ENCODE results near the gene RPUSD1. TPM values are rescaled to one million over a fixed set of nuclear protein-coding genes. Genes with fewer than 3 reads are reported as not detected.
"Not testable (repeated sequence)": the region's sequence is repeated elsewhere in the genome, so short reads cannot be mapped to it uniquely, and the experiment has no call there.

RPUSD1 gene
- total RNA-seq, 5 donors from 2014 or later (not counting 1 experiment from before 2014, with no cell fraction given), result 16.0 to 35.3 (median 34.5) TPM

DNA sequence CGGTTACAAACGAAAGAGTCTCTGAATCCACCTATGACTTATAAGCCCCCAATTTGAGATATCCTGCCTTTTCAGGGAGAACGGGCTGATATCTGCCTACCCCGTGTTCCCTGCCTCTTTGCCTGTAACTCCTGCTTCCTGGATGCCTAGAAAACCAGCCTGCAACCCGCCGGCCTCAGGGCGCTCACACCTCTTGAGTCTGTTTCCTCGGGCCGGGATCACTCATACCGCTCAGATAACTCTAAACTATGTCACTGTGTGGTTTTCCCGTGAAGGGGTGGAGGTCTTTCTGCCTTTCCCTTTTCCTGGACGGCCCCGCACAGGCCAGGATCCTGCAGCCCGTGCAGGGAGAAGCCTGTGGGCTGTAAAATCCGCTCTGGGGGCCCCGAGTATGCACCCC lies 10.4 kb downstream of the RPUSD1 start:
- ATAC-seq (replicated peaks in 1 of 4) (no peak), DNase-seq (no peak)
- ChIA-PET POLR2A (no interaction called here), CTCF (no interaction called here)
- no peak overlapping the region for H3K4me3 ChIP-seq (ENCODE audit: control insufficient read depth in 1 of 2, extremely low read depth in 1 of 2, low read length in 1 of 2)
- H3K27ac Mint-ChIP-seq, result peak overlapping the region in 1 of 2 donors; percentile 67
- H3K4me3 Mint-ChIP-seq, result no peak overlapping the region
- H3K36me3 ChIP-seq (ENCODE audit: control insufficient read depth in 2 of 2, extremely low read depth in 1 of 2, insufficient read depth in 1 of 2, low read length in 1 of 2), result no peaks in the 10 kb centered on the region
- no peaks in the 10 kb centered on the region for H3K36me3 Mint-ChIP-seq
- H3K9me3 ChIP-seq, result no peaks in the 10 kb centered on the region
- no peak overlapping the region for H3K27ac ChIP-seq (ENCODE audit: low read length)
- H3K9me3 Mint-ChIP-seq, result no peaks in the 10 kb centered on the region
- no peaks in the 10 kb centered on the region for H3K4me1 Mint-ChIP-seq
- no peaks in the 10 kb centered on the region for H3K4me1 ChIP-seq (ENCODE audit: control insufficient read depth in 1 of 2, extremely low read depth in 1 of 2, insufficient read depth in 2 of 2, low read length in 2 of 2)
- 16% methylated on average over 7 of the region's 16 CpGs for WGBS (ENCODE audit: insufficient coverage)
- H3K27me3 ChIP-seq (replicated peaks in 1 of 2; ENCODE audit: control insufficient read depth in 2 of 2, extremely low read depth in 1 of 2, insufficient read depth in 2 of 2, low read length in 1 of 2), result peaks cover 0 to 63% of the 10 kb centered on the region in 2 experiments
- H3K27me3 Mint-ChIP-seq, result peaks cover 7% of the 10 kb centered on the region in 2 donors

DNA sequence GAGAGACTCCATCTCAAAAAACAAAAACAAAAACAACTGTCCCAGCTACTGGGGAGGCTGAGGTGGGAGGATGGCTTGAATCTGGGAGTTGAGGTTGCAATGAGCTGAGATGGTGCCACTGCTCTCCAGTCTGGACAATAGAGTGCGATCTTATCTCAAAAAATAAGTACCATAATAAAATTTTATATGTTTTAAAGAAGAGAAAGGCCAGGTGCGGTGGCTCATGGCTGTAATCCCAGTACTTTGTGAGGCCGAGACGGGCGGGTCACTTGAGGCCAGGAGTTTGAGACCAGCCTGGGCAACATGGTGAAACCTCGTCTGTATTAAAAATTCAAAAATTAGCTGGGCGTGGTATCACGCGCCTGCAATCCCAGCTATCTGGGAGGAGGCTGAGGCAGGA lies 11.4 kb downstream of the RPUSD1 start:
- DNase-seq (no peak), ATAC-seq (replicated peaks in 1 of 4) (no peak)
- CTCF ChIA-PET, result no interaction called here
- H3K27ac ChIP-seq (ENCODE audit: low read length), result no peak overlapping the region
- POLR2A ChIA-PET, result no interaction called here
- H3K36me3 Mint-ChIP-seq, result no peaks in the 10 kb centered on the region
- 87% methylated on average over 3 of the region's 9 CpGs for WGBS (ENCODE audit: insufficient coverage)
- H3K4me3 Mint-ChIP-seq, result no peak overlapping the region
- no peaks in the 10 kb centered on the region for H3K36me3 ChIP-seq (ENCODE audit: control insufficient read depth in 2 of 2, extremely low read depth in 1 of 2, insufficient read depth in 1 of 2, low read length in 1 of 2)
- no peaks in the 10 kb centered on the region for H3K9me3 ChIP-seq
- H3K27me3 ChIP-seq (replicated peaks in 1 of 2; ENCODE audit: control insufficient read depth in 2 of 2, extremely low read depth in 1 of 2, insufficient read depth in 2 of 2, low read length in 1 of 2), result peaks cover 0 to 56% of the 10 kb centered on the region in 2 experiments
- peaks cover 7% of the 10 kb centered on the region in 2 donors for H3K27me3 Mint-ChIP-seq
- no peaks in the 10 kb centered on the region for H3K9me3 Mint-ChIP-seq
- H3K27ac Mint-ChIP-seq, result no peak overlapping the region
- no peaks in the 10 kb centered on the region for H3K4me1 ChIP-seq (ENCODE audit: control insufficient read depth in 1 of 2, extremely low read depth in 1 of 2, insufficient read depth in 2 of 2, low read length in 2 of 2)
- no peak overlapping the region for H3K4me3 ChIP-seq (ENCODE audit: control insufficient read depth in 1 of 2, extremely low read depth in 1 of 2, low read length in 1 of 2)
- no peaks in the 10 kb centered on the region for H3K4me1 Mint-ChIP-seq

DNA sequence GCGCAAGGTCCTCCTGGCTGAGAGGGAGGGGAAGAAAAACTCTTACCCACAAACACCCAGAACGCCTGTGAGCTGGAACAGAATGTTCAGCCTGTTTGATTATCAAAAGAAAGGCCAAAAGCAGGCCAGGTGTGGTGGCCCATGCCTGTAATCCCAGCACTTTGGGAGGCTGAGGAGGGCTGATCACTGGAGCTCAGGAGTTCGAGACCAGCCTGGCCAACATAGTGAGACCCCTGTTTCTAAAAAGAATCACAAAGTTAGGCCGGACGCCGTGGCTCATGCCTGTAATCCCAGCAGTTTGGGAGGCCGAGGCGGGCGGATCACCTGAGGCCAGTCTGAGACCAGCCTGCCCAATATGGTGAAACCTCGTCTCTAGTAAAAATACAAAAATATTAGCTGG lies 11.9 kb downstream of the RPUSD1 start:
- H3K36me3 Mint-ChIP-seq; ATAC-seq (replicated peaks in 1 of 4); CTCF ChIA-PET; H3K4me1 ChIP-seq (ENCODE audit: control insufficient read depth in 1 of 2, extremely low read depth in 1 of 2, insufficient read depth in 2 of 2, low read length in 2 of 2); H3K9me3 Mint-ChIP-seq; H3K27ac Mint-ChIP-seq; H3K36me3 ChIP-seq (ENCODE audit: control insufficient read depth in 2 of 2, extremely low read depth in 1 of 2, insufficient read depth in 1 of 2, low read length in 1 of 2); H3K27me3 Mint-ChIP-seq; DNase-seq; H3K4me3 Mint-ChIP-seq; H3K9me3 ChIP-seq; H3K27ac ChIP-seq (ENCODE audit: low read length); H3K4me1 Mint-ChIP-seq; POLR2A ChIA-PET; H3K4me3 ChIP-seq (ENCODE audit: control insufficient read depth in 1 of 2, extremely low read depth in 1 of 2, low read length in 1 of 2): not testable (repeated sequence)
- H3K27me3 ChIP-seq (replicated peaks in 1 of 2; ENCODE audit: control insufficient read depth in 2 of 2, extremely low read depth in 1 of 2, insufficient read depth in 2 of 2, low read length in 1 of 2), result peaks cover 0 to 50% of the 10 kb centered on the region in 2 experiments
- WGBS (ENCODE audit: insufficient coverage), result 60% methylated on average over 1 of the region's 10 CpGs

DNA sequence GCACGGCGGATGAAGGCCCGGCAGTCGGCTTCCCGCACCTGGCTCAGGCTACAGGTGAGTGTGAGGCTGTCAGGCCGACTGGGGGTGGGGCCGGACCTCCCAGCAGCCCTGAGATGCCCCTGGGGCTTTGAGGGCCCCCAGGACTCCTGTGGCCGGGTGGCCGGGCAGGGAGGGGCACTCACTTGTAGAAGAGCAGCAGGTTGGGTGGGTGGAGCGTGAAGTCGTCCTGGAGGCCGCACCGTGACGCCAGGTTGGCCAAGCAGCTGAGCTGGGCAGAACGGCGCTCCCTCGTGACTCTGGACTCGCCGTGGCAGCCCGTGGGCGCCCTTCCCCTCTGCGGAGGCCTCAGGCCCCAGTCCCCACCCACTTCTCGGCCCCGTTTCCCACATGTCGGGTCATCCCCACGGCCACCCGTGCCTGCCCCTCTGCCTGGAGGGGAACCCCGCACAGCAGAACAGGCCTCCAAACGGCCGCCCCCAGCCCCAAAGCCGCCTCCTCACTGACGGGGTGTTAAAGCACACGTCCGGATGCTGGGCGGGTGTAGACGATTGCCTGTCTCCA lies 12.9 kb downstream of the RPUSD1 start:
- CTCF ChIA-PET, result no interaction called here
- Histone ChIP-seq H3K27ac (ENCODE audit: low read length) (no peak overlapping the region), H3K4me1 (ENCODE audit: control insufficient read depth in 1 of 2, extremely low read depth in 1 of 2, insufficient read depth in 2 of 2, low read length in 2 of 2) (no peaks in the 10 kb centered on the region), H3K36me3 (ENCODE audit: control insufficient read depth in 2 of 2, extremely low read depth in 1 of 2, insufficient read depth in 1 of 2, low read length in 1 of 2) (no peaks in the 10 kb centered on the region), H3K4me3 (ENCODE audit: control insufficient read depth in 1 of 2, extremely low read depth in 1 of 2, low read length in 1 of 2) (no peak overlapping the region), H3K9me3 (no peaks in the 10 kb centered on the region), H3K27me3 (replicated peaks in 1 of 2; ENCODE audit: control insufficient read depth in 2 of 2, extremely low read depth in 1 of 2, insufficient read depth in 2 of 2, low read length in 1 of 2) (peaks cover 0 to 48% of the 10 kb centered on the region in 2 experiments)
- Mint-ChIP-seq H3K9me3 (no peaks in the 10 kb centered on the region), H3K4me3 (no peak overlapping the region), H3K27me3 (peaks cover 3 to 11% of the 10 kb centered on the region in 2 donors), H3K36me3 (no peaks in the 10 kb centered on the region), H3K4me1 (no peaks in the 10 kb centered on the region), H3K27ac (no peak overlapping the region)
- no peak for ATAC-seq (replicated peaks in 1 of 4)
- POLR2A ChIA-PET, result no interaction called here
- WGBS (ENCODE audit: insufficient coverage), result 77% methylated on average over 28 of the region's 36 CpGs
- DNase-seq, result no peak

DNA sequence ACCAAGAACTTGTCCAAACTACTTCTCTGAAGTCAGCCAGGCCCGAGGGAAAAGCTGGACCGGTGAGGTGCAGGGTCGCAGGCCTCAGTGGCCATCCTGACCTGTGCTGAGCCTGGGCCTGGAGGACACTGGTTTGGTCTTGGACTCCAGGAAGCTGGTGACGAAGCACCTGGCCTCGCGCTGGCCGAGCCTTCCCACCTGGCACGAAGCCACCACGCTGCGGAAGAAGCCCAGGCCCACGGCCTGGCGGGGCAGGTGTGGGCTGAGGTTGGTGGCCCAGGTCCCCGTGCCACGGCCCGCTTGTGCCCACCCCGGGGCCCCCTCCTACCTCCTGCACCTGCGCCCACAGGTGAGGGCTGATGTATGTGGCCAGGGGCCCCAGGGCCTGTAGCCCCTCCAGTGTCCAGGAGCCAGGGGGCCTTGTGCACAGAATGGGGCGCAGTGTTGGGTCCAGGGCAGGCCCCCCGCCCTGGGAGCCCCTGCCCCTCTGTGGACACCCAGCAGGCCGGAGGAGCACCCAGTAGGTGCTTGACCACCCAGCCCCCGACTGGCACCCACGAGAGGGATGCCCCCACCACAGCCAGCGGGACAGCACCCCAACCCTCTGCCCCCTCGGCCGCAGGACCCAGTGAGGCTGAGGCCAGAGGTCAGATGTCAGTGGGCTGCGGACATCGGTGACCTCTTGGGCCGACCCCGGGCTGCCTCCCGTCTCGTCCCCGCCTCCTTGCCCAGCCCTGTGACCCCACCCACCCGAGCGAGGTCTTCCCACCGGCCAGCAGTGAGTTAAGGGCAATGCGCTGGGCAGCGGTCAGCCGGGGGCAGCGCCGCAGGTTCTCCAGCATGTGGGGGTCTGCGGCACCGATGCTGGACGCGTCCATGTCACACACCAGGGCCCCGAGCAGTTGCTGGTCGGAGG lies 13.8 kb downstream of the RPUSD1 start:
- Histone ChIP-seq H3K27ac (ENCODE audit: low read length) (no peak overlapping the region), H3K4me3 (ENCODE audit: control insufficient read depth in 1 of 2, extremely low read depth in 1 of 2, low read length in 1 of 2) (no peak overlapping the region), H3K9me3 (no peaks in the 10 kb centered on the region), H3K36me3 (ENCODE audit: control insufficient read depth in 2 of 2, extremely low read depth in 1 of 2, insufficient read depth in 1 of 2, low read length in 1 of 2) (no peaks in the 10 kb centered on the region), H3K4me1 (ENCODE audit: control insufficient read depth in 1 of 2, extremely low read depth in 1 of 2, insufficient read depth in 2 of 2, low read length in 2 of 2) (no peaks in the 10 kb centered on the region), H3K27me3 (replicated peaks in 1 of 2; ENCODE audit: control insufficient read depth in 2 of 2, extremely low read depth in 1 of 2, insufficient read depth in 2 of 2, low read length in 1 of 2) (peaks cover 0 to 46% of the 10 kb centered on the region in 2 experiments)
- ChIA-PET CTCF (no interaction called here), POLR2A (interaction anchor here in 1 of 2 donors (0.7 kb wide), 1 partner anchor 109 kb away, joined by 11 read pairs; no protein-coding TSS in a partner anchor)
- no peak overlapping the region for H3K4me3 Mint-ChIP-seq
- H3K27me3 Mint-ChIP-seq, result peaks cover 3 to 11% of the 10 kb centered on the region in 2 donors
- no peak overlapping the region for H3K27ac Mint-ChIP-seq
- no peaks in the 10 kb centered on the region for H3K4me1 Mint-ChIP-seq
- H3K9me3 Mint-ChIP-seq, result no peaks in the 10 kb centered on the region
- H3K36me3 Mint-ChIP-seq, result no peaks in the 10 kb centered on the region
- ATAC-seq (replicated peaks in 1 of 4) (no peak), DNase-seq (no peak)
- WGBS (ENCODE audit: insufficient coverage), result 89% methylated on average over 37 of the region's 46 CpGs

DNA sequence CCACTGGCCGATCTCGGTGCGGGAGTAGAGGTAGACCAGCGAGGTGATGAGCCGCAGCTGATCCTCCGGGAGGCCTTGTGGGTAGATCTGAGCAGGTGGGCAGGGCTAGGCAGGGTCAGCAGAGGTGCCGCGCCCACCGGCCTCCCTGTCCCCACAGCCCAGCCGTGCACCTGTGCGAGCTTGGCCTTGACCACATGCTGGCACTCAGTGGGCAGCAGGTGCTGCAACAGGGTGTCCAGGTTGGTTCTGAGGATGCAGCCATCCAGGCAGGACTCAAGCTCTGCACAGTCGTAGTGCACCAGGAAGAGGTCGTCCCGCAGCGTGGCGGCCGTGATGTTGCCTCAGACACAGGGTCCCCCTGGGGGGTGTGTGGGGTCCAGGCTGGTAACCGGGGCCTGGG lies 15.2 kb downstream of the RPUSD1 start:
- H3K9me3 ChIP-seq, result no peaks in the 10 kb centered on the region
- peaks cover 0 to 49% of the 10 kb centered on the region in 2 experiments for H3K27me3 ChIP-seq (replicated peaks in 1 of 2; ENCODE audit: control insufficient read depth in 2 of 2, extremely low read depth in 1 of 2, insufficient read depth in 2 of 2, low read length in 1 of 2)
- no peaks in the 10 kb centered on the region for H3K36me3 Mint-ChIP-seq
- H3K27me3 Mint-ChIP-seq, result peaks cover 3 to 11% of the 10 kb centered on the region in 2 donors
- no peaks in the 10 kb centered on the region for H3K4me1 Mint-ChIP-seq
- H3K4me3 Mint-ChIP-seq, result no peak overlapping the region
- H3K4me1 ChIP-seq (ENCODE audit: control insufficient read depth in 1 of 2, extremely low read depth in 1 of 2, insufficient read depth in 2 of 2, low read length in 2 of 2), result no peaks in the 10 kb centered on the region
- no peaks in the 10 kb centered on the region for H3K9me3 Mint-ChIP-seq
- ChIA-PET POLR2A (no interaction called here), CTCF (no interaction called here)
- no peaks in the 10 kb centered on the region for H3K36me3 ChIP-seq (ENCODE audit: control insufficient read depth in 2 of 2, extremely low read depth in 1 of 2, insufficient read depth in 1 of 2, low read length in 1 of 2)
- no peak overlapping the region for H3K27ac Mint-ChIP-seq
- WGBS (ENCODE audit: insufficient coverage), result 87% methylated on average over 17 of the region's 18 CpGs
- no peak for DNase-seq
- H3K27ac ChIP-seq (ENCODE audit: low read length), result no peak overlapping the region
- no peak for ATAC-seq (replicated peaks in 1 of 4)
- no peak overlapping the region for H3K4me3 ChIP-seq (ENCODE audit: control insufficient read depth in 1 of 2, extremely low read depth in 1 of 2, low read length in 1 of 2)

Data from T-cell (primary cell).